H1 (cell line): Measurements from ENCODE around the gene AHRR. TPM values are rescaled to one million over a fixed set of nuclear protein-coding genes. Genes with fewer than 3 reads are reported as not detected.

Source experiments
- KDM4A ChIP-seq: IDR thresholded peaks from one replicate; pipeline ENCODE4 v1.7.1; 2012; ENCODE audit warnings: low read depth, mild to moderate bottlenecking, moderate library complexity, low read length, inconsistent platforms; ENCODE audit not compliant: severe bottlenecking
- SRF ChIP-seq: IDR thresholded peaks from 2 replicates; pipeline ENCODE4 v1.6.1; 2011; ENCODE audit warnings: mild to moderate bottlenecking, low read depth, low read length, moderate library complexity
- polyA plus RNA-seq, 7 experiments: library from polyadenylated mRNA; depleted of rRNA in 3 of 7; stranded (reverse) in 5 of 7; unstranded in 2 of 7; fragments of >200 nt in 5 of 7; fragments of 200-250 nt in 2 of 7; gene quantifications; 1 replicate in 5 of 7; 2 replicates in 1 of 7; 4 replicates in 1 of 7; pipeline versions ENCODE4 v1.2.1 to v1.2.3, GENCODE V29; 2011 to 2013; ENCODE audit warnings: missing spikeins in 2 of 7, mixed read lengths in 2 of 7
- total RNA-seq: library from RNA; stranded (reverse); fragmentation: NEBNext Ultra II Directional; extraction: Animal tissue kit (Norgen Biotek cat#: 25700); gene quantifications from 2 replicates; pipeline ENCODE4 v1.2.1, GENCODE V29; 2021

AHRR gene
- total and polyA plus RNA-seq, 2 of the 8 experiments (the other 6 are each of a cell fraction or from before 2014, with no cell fraction given), result 0.41 to 0.80 TPM

DNA sequence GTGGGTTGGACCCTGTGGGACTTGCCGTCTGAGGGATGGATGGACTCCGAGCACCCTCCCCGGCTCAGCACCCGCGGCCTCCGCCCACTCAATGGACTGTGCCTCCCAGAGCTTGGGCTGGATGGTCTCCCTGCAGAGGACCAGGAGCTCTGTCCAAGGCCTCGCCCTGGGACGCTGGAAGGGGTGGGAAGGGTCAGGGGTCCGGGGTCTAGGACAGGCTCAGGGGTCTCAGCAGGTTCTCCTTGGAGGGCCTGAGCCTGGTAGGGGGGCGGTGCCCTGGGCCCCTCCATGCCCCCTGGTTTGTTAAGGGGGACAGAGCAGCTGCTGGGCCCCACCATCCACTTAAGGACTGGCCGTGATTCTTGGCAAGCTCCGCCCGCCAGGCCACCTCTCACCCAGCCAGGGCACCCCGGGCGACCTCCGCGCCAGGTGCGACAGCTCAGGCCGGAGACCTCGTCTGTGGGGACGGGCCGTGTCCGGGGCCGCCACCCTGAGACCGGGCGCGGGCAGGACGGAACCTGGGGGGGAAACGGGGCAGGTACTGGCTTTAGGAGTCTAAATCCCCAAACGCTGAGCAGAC is 150.7 kb downstream of the AHRR start (continued):
- TF ChIP-seq KDM4A, result no peak
- no peak for TF ChIP-seq SRF
